Activated CD8-positive, alpha-beta T cell treated with anti-CD3 and anti-CD28 coated beads for 36 hours (primary cell): ENCODE data around the gene MREG. TPM values are rescaled to one million over a fixed set of nuclear protein-coding genes. Genes with fewer than 3 reads are reported as not detected.

Experiments
- ATAC-seq: fragments of 200-7000 bp; cut with Tn5 transposase; one replicate; pipeline ENCODE4 v1.10.0; 2021; ENCODE audit warnings: mild to moderate bottlenecking, moderate library complexity
- CTCF ChIA-PET: fragments of 350-600 bp; sonication (Branson Sonifier 250); formaldehyde crosslinking; loops from one replicate; lab custom pipeline; 2021; ENCODE audit warnings: antibody characterized with exemption; lab: Charles Lee
- POLR2A ChIA-PET: fragments of 350-600 bp; sonication (Branson Sonifier 250); formaldehyde crosslinking; loops from one replicate; lab custom pipeline; 2021; ENCODE audit warnings: antibody characterized with exemption; lab: Charles Lee
- DNase-seq: peaks from one replicate; pipeline ENCODE4 v3.0.0-alpha.2; 2020
- H3K27ac Mint-ChIP-seq: one replicate; pipeline ENCODE4 v1.8.0; 2021; ENCODE audit warnings: mild to moderate bottlenecking, mixed read lengths
- H3K27me3 Mint-ChIP-seq: one replicate; pipeline ENCODE4 v1.8.0; 2021; ENCODE audit warnings: mixed read lengths
- H3K36me3 Mint-ChIP-seq: one replicate; pipeline ENCODE4 v1.8.0; 2021; ENCODE audit warnings: low read depth, mixed read lengths
- H3K4me1 Mint-ChIP-seq: one replicate; pipeline ENCODE4 v1.8.0; 2021; ENCODE audit warnings: low read depth, mixed read lengths
- H3K4me3 Mint-ChIP-seq: one replicate; pipeline ENCODE4 v1.8.0; 2021; ENCODE audit warnings: mild to moderate bottlenecking, moderate library complexity, mixed read lengths
- H3K9me3 Mint-ChIP-seq: one replicate; pipeline ENCODE4 v1.8.0; 2021; ENCODE audit warnings: mixed read lengths
- CTCF ChIP-seq: fragments of 200-600 bp; IDR thresholded peaks from one replicate; pipeline ENCODE4 v1.8.0; 2022; ENCODE audit warnings: antibody characterized with exemption, mild to moderate bottlenecking
- intact Hi-C: fragments of 100-400 bp; cut with micrococcal nuclease; formaldehyde crosslinking; loops from one replicate; pipeline ENCODE4 v1.10.0; 2022
- total RNA-seq, 2 experiments: library from RNA; stranded (reverse); gene quantifications; one replicate each; pipeline ENCODE4 v1.2.3, GENCODE V29; 2021

MREG gene
- total RNA-seq, 2 experiments from 2014 or later: 8.0 to 10.9 TPM

- H3K27ac Mint-ChIP-seq: no peak overlapping the region
- peak; percentile 79 for ATAC-seq
- no peaks in the 10 kb centered on the region for H3K36me3 Mint-ChIP-seq
- no peaks in the 10 kb centered on the region for H3K9me3 Mint-ChIP-seq
- ChIA-PET POLR2A (interaction anchor here (0.7 kb wide), 1 partner anchor 338 kb away, joined by 3 read pairs; no protein-coding TSS in a partner anchor), CTCF (interaction anchor here (0.8 to 4.8 kb wide), 5 partner anchors 10 to 466 kb away, joined by 3 to 37 read pairs (median 4); no protein-coding TSS in a partner anchor)
- no peak overlapping the region for H3K4me3 Mint-ChIP-seq
- peak; percentile 72 for DNase-seq
- peaks cover 1% of the 10 kb centered on the region for H3K27me3 Mint-ChIP-seq
- intact Hi-C loops: no loop called here
- peaks cover 2% of the 10 kb centered on the region for H3K4me1 Mint-ChIP-seq
- peak; percentile 83 for TF ChIP-seq CTCF
These were observed 92.9 kb downstream of the MREG start for GRCh38 chr2:215920244-215921100.

- ChIA-PET POLR2A (interaction anchor here (0.7 kb wide), 1 partner anchor 337 kb away, joined by 3 read pairs; no protein-coding TSS in a partner anchor), CTCF (interaction anchor here (0.6 to 4.8 kb wide), 5 partner anchors 10 to 474 kb away, joined by 3 to 37 read pairs (median 4); no protein-coding TSS in a partner anchor)
- Mint-ChIP-seq H3K27ac (no peak overlapping the region), H3K4me1 (peaks cover 2% of the 10 kb centered on the region), H3K9me3 (no peaks in the 10 kb centered on the region), H3K36me3 (no peaks in the 10 kb centered on the region), H3K4me3 (no peak overlapping the region), H3K27me3 (peaks cover 2% of the 10 kb centered on the region)
- intact Hi-C loops: loop anchor here (5.0 kb wide), 1 partner anchor 467 kb away; no protein-coding TSS in a partner anchor
- ATAC-seq: no peak
- no peak for TF ChIP-seq CTCF
- no peak for DNase-seq
These were observed 93.6 kb downstream of the MREG start for GRCh38 chr2:215919624-215920243.

GRCh38 chr2:215918901-215919599, 94.3 kb downstream of the MREG start:
- DNase-seq (no peak), ATAC-seq (no peak)
- Mint-ChIP-seq H3K27ac (no peak overlapping the region), H3K4me3 (no peak overlapping the region), H3K9me3 (no peaks in the 10 kb centered on the region), H3K27me3 (peaks cover 5% of the 10 kb centered on the region), H3K36me3 (no peaks in the 10 kb centered on the region), H3K4me1 (peaks cover 2% of the 10 kb centered on the region)
- ChIA-PET POLR2A (no interaction called here), CTCF (interaction anchor here (0.6 to 4.8 kb wide), 5 partner anchors 9 to 473 kb away, joined by 3 to 37 read pairs (median 4); no protein-coding TSS in a partner anchor)
- intact Hi-C loops: loop anchor here (5.0 kb wide), 1 partner anchor 467 kb away; no protein-coding TSS in a partner anchor
- no peak for TF ChIP-seq CTCF

GRCh38 chr2:215917953-215918620, 95.3 kb downstream of the MREG start:
- ATAC-seq (peak; percentile 37), DNase-seq (no peak)
- Mint-ChIP-seq H3K4me1 (peaks cover 2% of the 10 kb centered on the region), H3K4me3 (no peak overlapping the region), H3K27ac (no peak overlapping the region), H3K9me3 (no peaks in the 10 kb centered on the region), H3K36me3 (no peaks in the 10 kb centered on the region), H3K27me3 (peaks cover 5% of the 10 kb centered on the region)
- ChIA-PET CTCF (interaction anchor here (1.1 to 4.8 kb wide), 2 partner anchors 13 to 464 kb away, joined by 3 to 37 read pairs; no protein-coding TSS in a partner anchor), POLR2A (no interaction called here)
- intact Hi-C loops: loop anchor here (5.0 kb wide), 1 partner anchor 466 kb away; no protein-coding TSS in a partner anchor
- TF ChIP-seq CTCF: no peak
